GM13976 (cell line): ENCODE results near the gene MYBPC1.
"Not testable (repeated sequence)": the region's sequence is repeated elsewhere in the genome, so short reads cannot be mapped to it uniquely, and the experiment has no call there.

Experiments
- DNase-seq: peaks from one replicate; pipeline ENCODE4 v3.0.0; 2012; ENCODE audit warnings: low spot score
- CTCF ChIP-seq: IDR thresholded peaks from 2 replicates; pipeline ENCODE4 v1.5.1; 2012; ENCODE audit warnings: borderline replicate concordance, mild to moderate bottlenecking; ENCODE audit not compliant: insufficient read depth; ENCODE audit errors: extremely low read depth, missing control alignments, control extremely low read depth
- in situ Hi-C: fragments of 300-500 bp; cut with MboI; formaldehyde crosslinking; loops from one replicate; pipeline ENCODE4 v1.12.0; 2022; ENCODE audit warnings: low sequenced_read_pairs, mixed read lengths, inconsistent platforms; ENCODE audit not compliant: unreplicated experiment

Gene MYBPC1

DNA sequence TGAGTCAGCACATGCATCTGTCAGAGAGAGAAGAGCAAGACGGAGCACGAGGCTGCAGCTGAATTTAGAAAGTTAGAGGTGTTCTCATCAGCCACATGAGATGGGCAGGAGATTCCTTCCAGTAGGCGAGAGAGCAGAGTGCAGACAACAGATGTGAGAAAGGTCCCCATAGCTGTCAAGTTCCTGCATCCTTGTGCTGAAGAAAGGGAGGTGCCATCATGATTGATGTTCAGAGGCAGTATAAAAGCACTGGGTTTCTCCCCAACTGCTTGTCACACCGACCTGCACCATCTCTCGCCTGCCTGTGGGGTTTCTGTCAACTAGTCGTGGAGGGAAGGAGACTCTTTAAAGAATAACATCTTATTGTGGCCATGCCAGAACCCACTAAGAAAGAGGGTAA lies at the start of gene MYBPC1:
MYBPC1 (plus strand) TSS at position 272 of the 400 bp plus-strand sequence; CDS start at position 372, 100 bp downstream.
- no peak for DNase-seq
- TF ChIP-seq CTCF, result no peak
- in situ Hi-C loops, result no loop called here

DNA sequence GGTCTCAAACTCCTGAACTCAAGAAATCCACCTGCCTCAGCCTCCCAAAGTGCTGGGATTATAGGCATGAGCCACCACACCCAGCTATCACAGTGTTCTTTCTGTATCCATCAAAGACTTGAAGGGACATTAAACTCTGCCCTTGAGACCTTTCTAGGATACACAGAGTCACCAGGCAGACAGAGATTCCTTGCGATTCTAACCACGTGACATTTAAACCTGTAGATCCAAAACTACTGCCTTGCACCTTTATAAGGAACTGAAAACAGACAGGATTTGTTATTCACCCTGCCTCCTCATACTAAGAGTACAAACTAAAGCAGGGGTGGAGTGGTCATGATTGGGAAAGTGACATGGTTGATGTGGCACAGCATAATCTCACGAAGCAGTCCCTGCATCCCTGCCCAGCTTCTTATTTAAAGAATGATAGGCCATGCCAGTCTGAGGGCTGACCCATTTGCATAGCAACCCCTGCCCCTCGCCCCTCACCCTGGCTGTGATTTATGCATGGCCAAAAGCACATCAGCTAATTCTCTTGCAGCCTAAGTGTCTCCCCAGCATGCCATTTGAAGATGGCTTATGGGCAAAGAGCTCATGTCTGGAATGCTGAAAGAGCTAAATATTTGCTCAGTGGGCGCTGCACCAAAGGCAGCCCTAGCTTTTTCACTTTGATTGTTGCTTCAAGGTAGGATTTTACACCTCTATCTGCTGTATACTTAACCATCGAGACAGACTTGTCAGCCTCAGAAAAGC lies 43.2 kb upstream of the MYBPC1 start:
- in situ Hi-C loops, result no loop called here
- TF ChIP-seq CTCF, result no peak
- no peak for DNase-seq

- no peak for DNase-seq
- no peak for TF ChIP-seq CTCF
- in situ Hi-C loops, result no loop called here
These were observed 42.5 kb upstream of the MYBPC1 start for GRCh38 chr12:101552277-101552676.

DNA sequence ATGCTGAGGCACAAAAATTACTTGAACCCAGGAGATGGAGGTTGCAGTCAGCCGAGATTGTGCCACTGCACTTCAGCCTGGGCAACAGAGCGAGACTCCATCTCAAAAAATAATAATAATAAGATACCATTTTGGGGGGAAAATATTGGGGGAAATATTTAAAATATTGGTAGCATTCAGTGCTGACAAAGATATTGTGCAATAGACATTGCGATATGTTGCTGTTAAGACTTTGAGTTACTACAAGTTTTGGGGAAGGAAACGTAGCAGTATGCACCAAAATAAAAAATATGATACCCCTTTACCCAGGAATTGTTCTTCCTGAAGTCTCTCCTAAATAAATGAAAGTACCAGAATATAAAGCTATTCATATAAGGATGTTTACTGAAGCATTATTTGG lies 37.7 kb upstream of the MYBPC1 start:
- TF ChIP-seq CTCF, result no peak
- in situ Hi-C loops, result no loop called here
- DNase-seq, result no peak

DNA sequence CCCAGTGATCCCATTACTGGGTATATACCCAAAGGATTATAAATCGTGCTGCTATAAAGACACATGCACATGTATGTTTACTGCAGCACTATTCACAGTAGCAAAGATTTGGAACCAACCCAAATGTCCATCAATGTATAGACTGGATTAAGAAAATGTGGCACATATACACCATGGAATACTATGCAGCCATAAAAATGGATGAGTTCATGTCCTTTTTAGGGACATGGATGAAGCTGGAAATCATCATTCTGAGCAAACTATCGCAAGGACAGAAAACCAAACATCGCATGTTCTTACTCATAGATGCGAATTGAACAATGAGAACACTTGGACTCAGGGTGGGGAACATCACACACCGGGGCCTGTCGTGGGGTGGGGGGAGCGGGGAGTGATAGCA lies 36.0 kb upstream of the MYBPC1 start:
- in situ Hi-C loops, DNase-seq: not testable (repeated sequence)

DNA sequence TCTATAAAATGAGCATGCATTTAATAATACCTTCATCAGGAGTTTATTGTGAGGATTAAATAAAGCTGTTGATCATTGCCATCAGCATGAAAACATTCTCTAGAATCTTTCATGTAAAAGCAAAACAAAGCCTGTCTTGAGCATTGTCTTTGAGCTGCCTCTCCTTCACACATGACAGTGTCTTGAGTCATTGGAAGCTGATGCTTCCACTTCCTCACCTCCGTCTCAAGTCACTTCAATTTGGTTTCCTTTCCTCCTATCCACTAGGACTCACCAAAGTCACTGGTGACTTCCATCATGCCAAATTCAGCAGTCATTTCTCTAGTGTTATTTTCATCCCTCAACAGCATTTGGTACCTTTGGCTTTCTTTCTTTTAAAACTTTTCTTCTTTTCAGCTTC lies 31.6 kb upstream of the MYBPC1 start:
- no peak for DNase-seq
- in situ Hi-C loops, result no loop called here
- no peak for TF ChIP-seq CTCF

DNA sequence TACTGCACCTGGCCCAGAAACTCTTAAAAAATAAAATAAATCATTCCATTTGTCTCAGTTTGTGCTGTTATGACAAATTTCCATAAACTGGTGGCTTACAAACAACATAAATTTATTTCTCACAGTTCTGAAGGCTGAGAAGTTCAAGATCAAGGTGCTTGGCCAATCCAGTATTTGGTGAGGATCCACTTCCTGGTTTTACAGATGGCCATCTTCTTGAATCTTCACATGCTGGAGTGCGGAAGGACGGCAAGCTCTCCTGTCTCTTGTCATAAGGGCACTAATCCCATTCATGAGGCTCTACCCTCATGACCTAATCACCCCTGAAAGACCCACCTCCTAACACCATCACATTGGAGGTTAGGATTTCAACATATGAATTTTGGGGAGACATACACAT lies 29.9 kb upstream of the MYBPC1 start:
- in situ Hi-C loops, result no loop called here
- no peak for TF ChIP-seq CTCF
- DNase-seq, result no peak
